CD14-positive monocyte (primary cell): ENCODE data around the gene MRPL14. TPM values are rescaled to one million over a fixed set of nuclear protein-coding genes. Genes with fewer than 3 reads are reported as not detected.

ENCODE experiments used
- DNase-seq, 3 donors: peaks; one replicate each; pipeline ENCODE4 v3.0.0-alpha.2; 2011 to 2022
- H2AFZ ChIP-seq: 2 replicates; pipeline ENCODE4 v1.6.0; 2012; ENCODE audit warnings: mild to moderate bottlenecking, low read depth, low read length, inconsistent platforms; ENCODE audit not compliant: insufficient read depth, poor library complexity, severe bottlenecking
- H3K27ac ChIP-seq, 2 donors: 1 replicate in 1 of 2; 2 replicates in 1 of 2; pipeline ENCODE4 v1.5.1; 2012 to 2013; ENCODE audit warnings: low read length in 2 of 2, control low read depth in 1 of 2, inconsistent platforms in 1 of 2, low read depth in 1 of 2, mild to moderate bottlenecking in 1 of 2
- H3K27me3 ChIP-seq, 2 donors: one replicate each; pipeline versions ENCODE4 v1.6.0 to v1.6.1; 2011 to 2013; ENCODE audit warnings: low read length in 2 of 2; ENCODE audit not compliant: control insufficient read depth in 2 of 2, insufficient read depth in 2 of 2
- H3K36me3 ChIP-seq, 2 donors: replicated peaks in 1 of 2; 1 replicate in 1 of 2; 2 replicates in 1 of 2; pipeline versions ENCODE4 v1.5.1 to v1.6.1; 2012 to 2013; ENCODE audit warnings: low read length in 2 of 2, control low read depth in 1 of 2, inconsistent platforms in 1 of 2, mild to moderate bottlenecking in 1 of 2; ENCODE audit not compliant: insufficient read depth in 2 of 2, control insufficient read depth in 1 of 2
- H3K4me1 ChIP-seq, 2 donors: 1 replicate in 1 of 2; 2 replicates in 1 of 2; pipeline versions ENCODE4 v1.5.1 to v1.6.1; 2012 to 2013; ENCODE audit warnings: low read length in 2 of 2, control low read depth in 1 of 2, inconsistent platforms in 1 of 2, mild to moderate bottlenecking in 1 of 2, moderate library complexity in 1 of 2; ENCODE audit not compliant: insufficient read depth in 2 of 2, control insufficient read depth in 1 of 2
- H3K4me2 ChIP-seq: replicated peaks from 2 replicates; pipeline ENCODE3; 2012; ENCODE audit warnings: low read length, moderate library complexity, mild to moderate bottlenecking; ENCODE audit not compliant: poor library complexity, severe bottlenecking; ENCODE audit errors: extremely low read depth
- H3K4me3 ChIP-seq, 3 experiments: fragments of 200-600 bp in 1 of 3; sonication (generic) in 1 of 3; replicated peaks in 1 of 3; 1 replicate in 2 of 3; 2 replicates in 1 of 3; pipeline ENCODE4 v1.5.1; 2011 to 2013; ENCODE audit warnings: low read length in 3 of 3, mild to moderate bottlenecking in 3 of 3, control low read depth in 2 of 3, low read depth in 2 of 3, inconsistent platforms in 1 of 3, moderate library complexity in 1 of 3
- H3K79me2 ChIP-seq: 2 replicates; pipeline ENCODE4 v1.6.0; 2012; ENCODE audit warnings: mild to moderate bottlenecking, control low read depth, inconsistent platforms, low read length, moderate library complexity; ENCODE audit not compliant: insufficient read depth
- H3K9ac ChIP-seq: 2 replicates; pipeline ENCODE4 v1.6.0; 2017; ENCODE audit warnings: low read length, mild to moderate bottlenecking; ENCODE audit not compliant: insufficient read depth, poor library complexity, severe bottlenecking
- H3K9me3 ChIP-seq, 2 donors: replicated peaks in 1 of 2; 1 replicate in 1 of 2; 2 replicates in 1 of 2; pipeline versions ENCODE4 v1.5.1 to v1.6.1; 2012 to 2013; ENCODE audit warnings: low read length in 2 of 2, control low read depth in 1 of 2; ENCODE audit not compliant: control insufficient read depth in 1 of 2, insufficient read depth in 1 of 2
- H4K20me1 ChIP-seq: 2 replicates; pipeline ENCODE4 v1.6.0; 2012; ENCODE audit warnings: mild to moderate bottlenecking, low read length, control low read depth, moderate library complexity; ENCODE audit not compliant: insufficient read depth
- H3K27ac Mint-ChIP-seq, 7 donors: one replicate each; pipeline ENCODE4 v1.8.0; 2020; ENCODE audit warnings: mild to moderate bottlenecking in 7 of 7, mixed read lengths in 7 of 7, moderate library complexity in 6 of 7, inconsistent platforms in 2 of 7
- H3K27me3 Mint-ChIP-seq, 3 donors: one replicate each; pipeline ENCODE4 v1.8.0; 2021 to 2022; ENCODE audit warnings: low read depth in 3 of 3, mild to moderate bottlenecking in 3 of 3, mixed read lengths in 3 of 3, moderate library complexity in 3 of 3, inconsistent platforms in 1 of 3
- H3K36me3 Mint-ChIP-seq, 2 donors: one replicate each; pipeline ENCODE4 v1.8.0; 2020; ENCODE audit warnings: mixed read lengths in 2 of 2, inconsistent platforms in 1 of 2, mild to moderate bottlenecking in 1 of 2
- H3K4me1 Mint-ChIP-seq: one replicate; pipeline ENCODE4 v1.8.0; 2020; ENCODE audit warnings: mild to moderate bottlenecking, mixed read lengths
- H3K4me3 Mint-ChIP-seq, 2 donors: one replicate each; pipeline ENCODE4 v1.8.0; 2020; ENCODE audit warnings: mild to moderate bottlenecking in 2 of 2, mixed read lengths in 2 of 2, moderate library complexity in 1 of 2
- H3K9me3 Mint-ChIP-seq, 7 donors: one replicate each; pipeline ENCODE4 v1.8.0; 2020 to 2022; ENCODE audit warnings: mixed read lengths in 7 of 7, mild to moderate bottlenecking in 6 of 7, moderate library complexity in 6 of 7, inconsistent platforms in 2 of 7
- CTCF ChIP-seq: fragments of 200-600 bp; IDR thresholded peaks from one replicate; pipeline ENCODE4 v1.8.0; 2022; ENCODE audit warnings: antibody characterized with exemption, mild to moderate bottlenecking
- WGBS: methylation state at CpG from one replicate; pipeline ENCODE4 v1.1.5; 2013; ENCODE audit warnings: missing lambda C conversion rate; ENCODE audit not compliant: insufficient coverage; 5-methylcytosine and 5-hydroxymethylcytosine counted together
- intact Hi-C, 2 donors: fragments of 100-400 bp; cut with micrococcal nuclease; formaldehyde crosslinking; loops; one replicate each; pipeline versions ENCODE4 v1.15.0 to v1.15.1; 2023
- polyA plus RNA-seq, 3 donors: library from polyadenylated mRNA; depleted of rRNA in 1 of 3; unstranded in 2 of 3; stranded (reverse) in 1 of 3; fragments of 300-500 nt in 2 of 3; fragments of >200 nt in 1 of 3; fragmentation: Illumina TruSeq in 2 of 3; gene quantifications; 1 replicate in 2 of 3; 2 replicates in 1 of 3; pipeline ENCODE4 v1.2.3, GENCODE V29; 2012 to 2021

MRPL14 gene
- polyA plus RNA-seq, 3 donors, result 18.5 to 91.5 (median 78.2) TPM

GRCh38 chr6:44154067-44154466 is 26.8 kb upstream of the MRPL14 start:
- Histone ChIP-seq H3K27me3 (no peaks in the 10 kb centered on the region), H3K9ac (no peak overlapping the region), H4K20me1 (peaks cover 11% of the 10 kb centered on the region), H3K4me1 (peaks cover 0 to 4% of the 10 kb centered on the region in 2 donors), H2AFZ (no peak overlapping the region), H3K9me3 (no peaks in the 10 kb centered on the region), H3K27ac (no peak overlapping the region), H3K4me2 (no peak overlapping the region), H3K36me3 (peaks cover 4 to 14% of the 10 kb centered on the region in 2 donors), H3K4me3 (no peak overlapping the region), H3K79me2 (no peaks in the 10 kb centered on the region)
- DNase-seq, result no peak
- Mint-ChIP-seq H3K27me3 (peaks cover 0 to 7% (median 0%) of the 10 kb centered on the region in 3 donors), H3K36me3 (peaks cover 10 to 15% of the 10 kb centered on the region in 2 donors), H3K4me1 (peaks cover 9% of the 10 kb centered on the region), H3K9me3 (peaks cover 0 to 4% (median 0%) of the 10 kb centered on the region in 7 donors), H3K4me3 (no peak overlapping the region), H3K27ac (no peak overlapping the region)
- intact Hi-C loops, result no loop called here
- TF ChIP-seq CTCF, result no peak
- 85% methylated on average over 11 of the region's 12 CpGs for WGBS

GRCh38 chr6:44152533-44152932 is 25.3 kb upstream of the MRPL14 start:
- H3K9me3 ChIP-seq, result no peaks in the 10 kb centered on the region
- H3K27me3 ChIP-seq, result no peaks in the 10 kb centered on the region
- peaks cover 0 to 4% of the 10 kb centered on the region in 2 donors for H3K4me1 ChIP-seq
- H3K4me3 ChIP-seq, result no peak overlapping the region
- H3K79me2 ChIP-seq, result no peaks in the 10 kb centered on the region
- H3K36me3 ChIP-seq, result peaks cover 16 to 30% of the 10 kb centered on the region in 2 donors
- peaks cover 0 to 6% (median 1%) of the 10 kb centered on the region in 3 donors for H3K27me3 Mint-ChIP-seq
- H3K9ac ChIP-seq, result no peak overlapping the region
- no peak overlapping the region for H3K27ac Mint-ChIP-seq
- WGBS, result 99% methylated on average over 15 of the region's 19 CpGs
- H3K27ac ChIP-seq, result no peak overlapping the region
- no peak for DNase-seq
- peaks cover 0 to 4% (median 0%) of the 10 kb centered on the region in 7 donors for H3K9me3 Mint-ChIP-seq
- peaks cover 9% of the 10 kb centered on the region for H3K4me1 Mint-ChIP-seq
- peaks cover 11% of the 10 kb centered on the region for H4K20me1 ChIP-seq
- no peak for TF ChIP-seq CTCF
- peaks cover 25 to 29% of the 10 kb centered on the region in 2 donors for H3K36me3 Mint-ChIP-seq
- H2AFZ ChIP-seq, result no peak overlapping the region
- intact Hi-C loops, result loop anchor here in 1 of 2 donors (1.0 kb wide), 1 partner anchor 53 kb away; no protein-coding TSS in a partner anchor
- H3K4me3 Mint-ChIP-seq, result no peak overlapping the region
- no peak overlapping the region for H3K4me2 ChIP-seq
